Panc1 (cell line): ENCODE results near the gene NIPAL3.

Experiments
- CTCF ChIP-seq: fragments of 450-650 bp; IDR thresholded peaks from 2 replicates; pipeline ENCODE4 v1.5.1; 2017; ENCODE audit warnings: mild to moderate bottlenecking
- POLR2AphosphoS5 ChIP-seq: IDR thresholded peaks from 2 replicates; pipeline ENCODE4 v1.6.1; 2012; ENCODE audit warnings: mild to moderate bottlenecking, low read depth, low read length, moderate library complexity
- REST ChIP-seq, 2 experiments: IDR thresholded peaks; 2 replicates each; pipeline ENCODE4 v1.6.1; 2011 to 2012; ENCODE audit warnings: low read depth in 2 of 2, control low read depth in 1 of 2, low read length in 1 of 2, mild to moderate bottlenecking in 1 of 2, moderate library complexity in 1 of 2; ENCODE audit not compliant: insufficient read depth in 1 of 2
- SIN3A ChIP-seq: IDR thresholded peaks from 2 replicates; pipeline ENCODE4 v1.6.1; 2012; ENCODE audit warnings: low read depth, mild to moderate bottlenecking, low read length, moderate library complexity, borderline replicate concordance; ENCODE audit not compliant: insufficient read depth
- TCF7L2 ChIP-seq: IDR thresholded peaks from 2 replicates; pipeline ENCODE4 v1.6.1; 2011; ENCODE audit warnings: mild to moderate bottlenecking, low read depth, low read length, inconsistent platforms

GRCh38 chr1:24438423-24438901 lies 22.9 kb downstream of the NIPAL3 start:
- TF ChIP-seq REST (IDR thresholded peaks at IDR 0.05; ENCODE audit: insufficient read depth in 1 of 2, low read depth in 2 of 2, low read length in 1 of 2): no peak
- no peak for TF ChIP-seq CTCF
- no peak for TF ChIP-seq POLR2AphosphoS5
- no peak for TF ChIP-seq TCF7L2
- no peak for TF ChIP-seq SIN3A
